Medulla oblongata (tissue), 1 donor: ENCODE results near the gene DIPK2A.

Experiments used
- DNase-seq: peaks from one replicate; pipeline ENCODE4 v3.0.0-alpha.2; 2015; ENCODE audit errors: extremely low spot score

Gene DIPK2A

DNA sequence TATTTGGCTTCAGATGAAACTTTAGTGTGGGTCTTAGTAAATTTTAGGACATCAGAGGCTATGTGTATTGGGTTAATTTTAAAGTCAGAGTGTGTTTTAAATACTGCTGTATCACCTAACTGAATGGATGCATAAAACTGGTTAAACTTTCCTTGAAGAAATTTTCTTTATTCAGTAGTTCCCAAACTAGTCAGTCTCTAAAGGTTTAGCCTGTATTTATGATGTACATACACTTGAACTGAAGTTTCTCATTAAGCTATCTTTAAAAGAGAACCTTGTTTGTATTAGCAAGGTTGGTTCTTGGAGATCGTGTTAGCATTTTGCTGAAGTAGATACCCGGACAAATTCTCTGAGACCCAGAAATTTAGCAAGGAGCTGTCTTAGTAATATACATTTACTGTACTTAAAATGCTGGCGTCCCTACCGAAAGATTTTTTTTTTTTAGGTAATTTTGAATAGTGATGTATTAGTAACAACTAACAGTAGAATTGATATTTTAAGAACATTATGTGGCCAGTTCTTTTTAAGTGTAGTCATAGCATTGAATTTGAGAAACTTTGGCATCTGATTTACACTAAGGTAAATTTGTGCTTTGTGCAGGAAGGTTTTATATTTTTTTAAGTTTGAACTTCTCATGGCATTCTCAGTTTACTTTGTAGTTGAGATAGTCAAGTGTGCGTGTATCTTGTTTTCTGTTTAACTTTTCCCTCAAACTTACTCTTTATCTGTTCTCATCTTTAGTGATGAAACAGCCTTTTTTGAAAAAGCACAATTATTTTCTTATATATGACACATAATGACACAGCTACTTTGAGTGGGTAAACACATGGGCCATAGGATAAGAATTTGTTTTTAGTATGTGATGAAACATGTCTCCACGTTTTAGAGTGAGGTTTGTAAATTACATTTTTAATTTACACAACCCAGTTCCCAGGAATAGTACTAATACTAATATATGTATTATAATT is 2.9 kb downstream of the DIPK2A start:
- peak; percentile 47 for DNase-seq

DNA sequence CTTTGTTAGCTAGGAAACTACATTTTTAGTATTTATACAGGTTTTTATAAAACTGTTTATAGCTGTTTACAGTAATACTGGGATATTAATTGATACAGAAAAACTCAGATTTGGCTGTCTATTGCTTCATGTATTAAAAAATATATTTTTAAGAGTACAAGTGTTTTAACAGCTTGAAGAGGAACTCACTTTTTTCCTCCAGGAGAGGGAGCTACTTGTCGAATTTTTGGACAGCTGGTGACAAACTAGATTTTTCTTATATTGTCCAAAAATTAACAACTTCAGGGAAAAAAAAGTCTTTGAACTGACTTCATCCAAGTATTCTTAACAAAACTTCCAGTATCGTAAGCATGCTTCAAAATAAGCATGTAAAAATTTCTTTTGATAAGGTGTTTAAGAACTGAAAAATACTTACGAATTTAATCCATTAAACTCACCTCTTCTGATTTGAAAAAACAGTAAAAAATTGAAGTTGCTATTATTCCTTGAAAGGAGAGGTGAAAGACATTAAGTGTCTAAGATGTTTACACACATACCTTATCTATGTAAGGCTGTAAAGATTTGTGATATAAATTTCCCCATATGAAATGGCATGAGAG is 4.0 kb downstream of the DIPK2A start:
- DNase-seq = peak; percentile 90

DNA sequence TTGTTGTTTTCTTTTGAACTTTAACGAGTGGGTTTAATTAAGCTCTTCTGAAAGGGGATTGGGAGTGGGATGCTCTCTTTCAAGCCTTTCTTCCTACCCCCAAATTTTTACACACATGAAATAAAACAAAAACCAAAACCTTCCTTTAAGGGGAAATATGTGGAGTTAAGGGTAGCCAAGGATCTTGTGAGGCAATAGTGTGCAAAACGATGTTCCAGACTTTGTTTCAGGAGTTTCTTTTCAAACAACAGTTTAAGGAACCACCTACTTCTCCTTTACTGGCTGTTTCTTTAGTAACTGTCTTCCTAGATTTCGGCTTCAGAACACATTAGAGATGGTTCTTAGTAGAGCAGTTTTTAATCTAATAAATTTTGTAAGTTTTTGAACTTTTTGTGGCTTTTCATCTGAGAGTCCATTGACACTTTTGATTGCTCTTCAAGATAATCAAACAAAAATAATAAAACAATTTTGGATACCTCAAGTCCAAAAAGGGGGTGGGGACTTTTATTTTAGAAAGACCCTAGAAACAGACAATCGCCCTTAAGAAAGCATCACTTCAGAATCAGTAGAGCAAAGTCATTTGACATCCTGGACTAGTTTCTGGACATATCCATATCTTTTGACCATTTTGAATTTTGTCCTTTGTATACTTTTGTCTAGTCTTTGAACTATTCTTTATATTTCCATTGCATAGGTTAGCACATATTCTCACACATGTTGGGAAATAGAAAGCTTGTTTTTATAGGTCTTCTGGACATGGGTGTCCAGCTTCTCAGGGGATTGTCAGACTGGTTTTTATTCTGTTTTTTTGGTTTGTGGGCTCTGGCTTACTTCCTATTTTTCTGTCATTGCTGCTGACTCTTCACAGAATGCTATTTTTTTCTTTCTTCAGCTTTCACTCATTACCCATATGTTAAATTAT is 6.0 kb downstream of the DIPK2A start:
- peak; percentile 82 for DNase-seq

- no peak for DNase-seq
Observed at GRCh38 chr3:143978263-143978631, 6.6 kb downstream of the DIPK2A start.

DNA sequence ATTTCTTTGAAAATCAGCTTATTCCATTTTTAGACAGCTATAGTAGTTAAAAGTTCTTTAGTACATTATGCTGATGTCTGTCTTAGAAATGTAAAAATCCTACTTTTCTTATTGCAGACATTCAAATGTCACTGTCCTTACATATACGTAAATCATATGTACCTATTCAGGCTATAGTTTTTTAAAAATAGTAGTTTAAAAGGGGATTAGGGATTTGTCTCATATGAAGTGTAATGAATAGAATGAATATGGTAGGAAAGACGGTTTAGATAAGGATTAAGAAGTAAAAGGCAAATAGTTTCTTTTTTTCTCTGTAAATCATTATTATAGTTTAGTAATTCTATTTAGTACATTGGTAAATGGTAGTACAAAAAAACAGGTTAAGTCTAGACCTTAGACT is 7.4 kb downstream of the DIPK2A start:
- DNase-seq = no peak

GRCh38 chr3:143979813-143980212 is 8.2 kb downstream of the DIPK2A start:
- DNase-seq = no peak

DNA sequence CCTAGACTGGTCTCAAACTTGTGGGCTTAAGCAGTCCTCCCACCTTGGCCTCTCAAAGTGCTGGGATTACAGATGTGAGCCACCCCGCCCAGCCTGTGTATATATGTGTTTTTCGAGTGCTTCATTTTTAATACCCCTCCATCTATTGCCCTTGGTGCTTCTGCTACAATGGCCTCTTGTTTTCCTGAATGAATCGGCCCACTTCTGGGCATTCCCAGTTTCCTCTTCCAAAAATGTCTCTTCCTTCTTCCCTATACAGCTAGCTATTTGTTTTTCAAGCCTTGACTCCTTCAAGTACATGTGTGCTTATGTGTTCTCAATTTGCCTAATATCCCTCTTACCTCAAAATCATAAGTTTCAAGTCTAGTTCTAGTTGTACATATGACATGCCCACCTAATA is 16.7 kb downstream of the DIPK2A start:
- no peak for DNase-seq

GRCh38 chr3:143989461-143989860 is 17.8 kb downstream of the DIPK2A start:
- DNase-seq = no peak

DNA sequence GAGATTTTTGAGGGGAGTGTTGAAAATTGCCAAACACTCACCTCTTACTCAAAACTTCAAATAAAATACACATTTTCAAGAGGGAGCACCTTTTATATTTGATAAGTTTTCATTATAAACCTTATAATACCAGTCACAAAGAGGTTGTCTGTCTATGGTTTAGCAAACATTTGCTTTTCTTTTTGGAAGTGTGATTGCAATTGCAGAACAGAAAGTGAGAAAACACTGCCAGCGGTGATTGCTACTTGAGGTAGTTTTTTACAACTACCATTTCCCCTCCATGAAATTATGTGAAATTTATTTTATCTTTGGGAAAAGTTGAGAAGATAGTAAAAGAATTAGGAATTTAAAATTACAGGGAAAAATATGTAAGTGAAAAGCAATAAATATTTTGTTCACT is 20.1 kb downstream of the DIPK2A start:
- DNase-seq = no peak

DNA sequence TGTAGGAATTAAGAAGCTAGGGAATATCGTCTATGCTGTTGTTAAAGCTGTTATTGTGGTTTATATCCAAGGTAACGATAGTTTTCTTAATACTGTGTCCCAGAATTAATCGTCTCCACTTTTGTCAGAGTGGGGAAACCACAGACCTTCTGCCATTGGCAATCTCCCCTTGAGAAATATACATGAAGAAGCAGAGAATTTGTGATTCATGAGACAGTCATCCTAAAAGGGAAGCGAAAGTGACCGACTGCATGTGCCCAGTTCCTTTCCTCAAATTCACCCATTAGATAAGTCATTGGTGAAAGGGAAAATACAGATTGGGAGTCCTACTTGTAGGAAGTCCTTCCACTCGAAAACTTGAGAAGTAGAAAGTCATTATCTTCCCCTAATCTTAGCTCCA is 26.6 kb downstream of the DIPK2A start:
- peak; percentile 73 for DNase-seq

GRCh38 chr3:144003051-144003450 is 31.4 kb downstream of the DIPK2A start:
- DNase-seq = no peak

DNA sequence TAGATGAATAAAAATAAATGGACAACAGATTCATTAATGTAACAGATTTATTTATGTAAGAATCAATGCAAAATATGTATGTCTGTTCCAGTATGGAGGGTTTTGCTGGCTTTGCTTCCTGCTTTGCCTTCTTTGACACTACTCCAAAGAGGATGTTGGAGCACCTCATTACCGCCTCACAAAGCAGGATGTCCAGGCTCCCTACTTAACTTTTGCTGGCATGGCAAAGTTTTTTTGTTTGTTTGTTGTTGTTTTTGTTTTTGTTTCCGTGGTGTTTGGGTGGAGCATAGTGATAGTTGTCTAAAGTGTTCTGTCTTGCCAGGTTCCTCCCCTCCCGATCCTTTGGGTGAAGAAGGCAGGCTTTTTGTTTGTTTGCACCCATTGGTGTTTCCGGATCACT is 38.7 kb downstream of the DIPK2A start:
- DNase-seq = no peak

- DNase-seq = no peak
Observed at GRCh38 chr3:144011251-144011799, 39.7 kb downstream of the DIPK2A start.

DNA sequence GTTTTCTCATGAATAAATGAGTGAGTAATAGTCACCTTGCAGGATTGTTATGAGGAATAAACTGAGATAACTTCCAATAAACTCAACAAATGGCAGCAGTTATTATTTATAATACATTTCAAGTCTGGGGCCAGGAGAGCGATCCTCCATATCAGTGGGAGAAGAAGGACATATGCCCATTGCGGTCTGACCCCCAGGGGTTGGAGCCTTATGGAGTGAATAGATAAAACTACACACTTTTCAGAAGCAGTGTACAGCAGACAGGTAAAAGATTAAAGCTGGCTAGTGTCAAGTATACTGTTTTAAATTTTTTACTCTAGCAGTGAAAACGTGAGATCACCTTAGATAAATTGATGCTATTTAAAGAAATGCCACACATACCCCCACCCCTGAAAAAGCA is 43.5 kb downstream of the DIPK2A start:
- no peak for DNase-seq

GRCh38 chr3:144018776-144019175 is 47.2 kb downstream of the DIPK2A start:
- no peak for DNase-seq
